Osteocyte (in vitro differentiated cells): ENCODE measurements around the gene GALNT7. TPM values are rescaled to one million over a fixed set of nuclear protein-coding genes. Genes with fewer than 3 reads are reported as not detected.

Experiments
- DNase-seq: peaks from one replicate; pipeline ENCODE4 v3.0.0; 2021; ENCODE audit warnings: mixed read lengths; ENCODE audit not compliant: unreplicated experiment; ENCODE audit errors: extremely low spot score
- H3K27ac Mint-ChIP-seq: one replicate; pipeline ENCODE4 v1.8.0; 2021; ENCODE audit warnings: mild to moderate bottlenecking, mixed read lengths; ENCODE audit not compliant: unreplicated experiment
- H3K27me3 Mint-ChIP-seq: one replicate; pipeline ENCODE4 v1.8.0; 2021; ENCODE audit warnings: mixed read lengths; ENCODE audit not compliant: unreplicated experiment
- H3K36me3 Mint-ChIP-seq: one replicate; pipeline ENCODE4 v1.8.0; 2021; ENCODE audit warnings: mixed read lengths; ENCODE audit not compliant: unreplicated experiment
- H3K4me1 Mint-ChIP-seq: one replicate; pipeline ENCODE4 v1.8.0; 2021; ENCODE audit warnings: mixed read lengths; ENCODE audit not compliant: unreplicated experiment
- H3K4me3 Mint-ChIP-seq: one replicate; pipeline ENCODE4 v1.8.0; 2021; ENCODE audit warnings: mild to moderate bottlenecking, moderate library complexity, mixed read lengths; ENCODE audit not compliant: unreplicated experiment
- H3K9me3 Mint-ChIP-seq: one replicate; pipeline ENCODE4 v1.8.0; 2021; ENCODE audit warnings: mixed read lengths; ENCODE audit not compliant: unreplicated experiment
- total RNA-seq: library from RNA; stranded (reverse); gene quantifications from 2 replicates; pipeline ENCODE4 v1.2.1, GENCODE V29; 2021
- TF ChIP-seq, protein P1 (sequence below): fragments of 200-600 bp; sonication (generic); IDR thresholded peaks from 2 replicates; pipeline ENCODE4 v1.5.0; 2021; ENCODE audit warnings: antibody characterized with exemption, mild to moderate bottlenecking, moderate library complexity

The GALNT7 gene
- total RNA-seq, 1 donor from 2014 or later, result 38.5 TPM

DNA sequence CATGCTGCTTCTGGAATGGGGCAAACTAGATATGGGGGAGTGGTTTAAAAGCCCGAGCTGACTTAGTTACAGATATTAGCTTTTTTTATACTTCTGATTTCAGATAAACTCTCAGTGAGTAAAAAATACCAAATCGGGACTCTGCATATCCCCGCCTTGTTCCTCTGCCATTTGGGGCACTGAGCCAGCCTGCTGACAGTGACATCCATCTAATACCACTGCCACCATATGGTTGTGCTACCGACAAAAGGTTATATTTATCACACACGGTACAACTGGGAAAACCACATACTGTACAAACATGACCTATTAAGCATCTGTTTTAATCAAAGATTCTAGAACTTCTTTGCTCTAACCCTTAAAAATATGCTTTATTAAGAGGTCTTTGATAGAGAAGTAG is 78.7 kb downstream of the GALNT7 start:
- H3K4me1 Mint-ChIP-seq, result peaks cover 32% of the 10 kb centered on the region
- no peaks in the 10 kb centered on the region for H3K9me3 Mint-ChIP-seq
- TF ChIP-seq, protein P1, sequence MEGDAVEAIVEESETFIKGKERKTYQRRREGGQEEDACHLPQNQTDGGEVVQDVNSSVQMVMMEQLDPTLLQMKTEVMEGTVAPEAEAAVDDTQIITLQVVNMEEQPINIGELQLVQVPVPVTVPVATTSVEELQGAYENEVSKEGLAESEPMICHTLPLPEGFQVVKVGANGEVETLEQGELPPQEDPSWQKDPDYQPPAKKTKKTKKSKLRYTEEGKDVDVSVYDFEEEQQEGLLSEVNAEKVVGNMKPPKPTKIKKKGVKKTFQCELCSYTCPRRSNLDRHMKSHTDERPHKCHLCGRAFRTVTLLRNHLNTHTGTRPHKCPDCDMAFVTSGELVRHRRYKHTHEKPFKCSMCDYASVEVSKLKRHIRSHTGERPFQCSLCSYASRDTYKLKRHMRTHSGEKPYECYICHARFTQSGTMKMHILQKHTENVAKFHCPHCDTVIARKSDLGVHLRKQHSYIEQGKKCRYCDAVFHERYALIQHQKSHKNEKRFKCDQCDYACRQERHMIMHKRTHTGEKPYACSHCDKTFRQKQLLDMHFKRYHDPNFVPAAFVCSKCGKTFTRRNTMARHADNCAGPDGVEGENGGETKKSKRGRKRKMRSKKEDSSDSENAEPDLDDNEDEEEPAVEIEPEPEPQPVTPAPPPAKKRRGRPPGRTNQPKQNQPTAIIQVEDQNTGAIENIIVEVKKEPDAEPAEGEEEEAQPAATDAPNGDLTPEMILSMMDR, result no peak
- peaks cover 5% of the 10 kb centered on the region for H3K36me3 Mint-ChIP-seq
- H3K27ac Mint-ChIP-seq, result no peak overlapping the region
- no peak overlapping the region for H3K4me3 Mint-ChIP-seq
- no peaks in the 10 kb centered on the region for H3K27me3 Mint-ChIP-seq
- no peak for DNase-seq

DNA sequence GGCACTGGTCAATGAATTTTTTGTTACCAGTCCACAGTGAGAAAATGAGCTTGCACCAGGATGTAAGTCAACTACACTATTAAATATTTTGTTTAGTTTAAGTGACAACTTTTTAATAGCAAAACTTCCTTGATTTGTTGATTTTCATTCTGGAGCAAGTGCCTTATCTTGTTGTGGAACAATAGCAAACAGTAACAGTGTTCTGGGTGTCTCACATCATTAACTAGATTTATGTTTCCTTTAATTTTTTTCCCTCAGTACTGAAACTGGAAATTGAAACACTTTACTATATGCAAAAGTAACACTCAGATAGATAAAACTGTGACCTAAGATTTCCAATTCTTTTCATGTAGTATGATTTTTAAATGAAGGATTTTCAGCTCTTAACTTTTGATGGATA is 80.1 kb downstream of the GALNT7 start:
- no peak for DNase-seq
- Mint-ChIP-seq H3K4me3 (no peak overlapping the region), H3K4me1 (peaks cover 30% of the 10 kb centered on the region), H3K36me3 (peaks cover 11% of the 10 kb centered on the region), H3K27ac (no peak overlapping the region), H3K27me3 (no peaks in the 10 kb centered on the region), H3K9me3 (peaks cover 4% of the 10 kb centered on the region)
- TF ChIP-seq, protein P1, result no peak

DNA sequence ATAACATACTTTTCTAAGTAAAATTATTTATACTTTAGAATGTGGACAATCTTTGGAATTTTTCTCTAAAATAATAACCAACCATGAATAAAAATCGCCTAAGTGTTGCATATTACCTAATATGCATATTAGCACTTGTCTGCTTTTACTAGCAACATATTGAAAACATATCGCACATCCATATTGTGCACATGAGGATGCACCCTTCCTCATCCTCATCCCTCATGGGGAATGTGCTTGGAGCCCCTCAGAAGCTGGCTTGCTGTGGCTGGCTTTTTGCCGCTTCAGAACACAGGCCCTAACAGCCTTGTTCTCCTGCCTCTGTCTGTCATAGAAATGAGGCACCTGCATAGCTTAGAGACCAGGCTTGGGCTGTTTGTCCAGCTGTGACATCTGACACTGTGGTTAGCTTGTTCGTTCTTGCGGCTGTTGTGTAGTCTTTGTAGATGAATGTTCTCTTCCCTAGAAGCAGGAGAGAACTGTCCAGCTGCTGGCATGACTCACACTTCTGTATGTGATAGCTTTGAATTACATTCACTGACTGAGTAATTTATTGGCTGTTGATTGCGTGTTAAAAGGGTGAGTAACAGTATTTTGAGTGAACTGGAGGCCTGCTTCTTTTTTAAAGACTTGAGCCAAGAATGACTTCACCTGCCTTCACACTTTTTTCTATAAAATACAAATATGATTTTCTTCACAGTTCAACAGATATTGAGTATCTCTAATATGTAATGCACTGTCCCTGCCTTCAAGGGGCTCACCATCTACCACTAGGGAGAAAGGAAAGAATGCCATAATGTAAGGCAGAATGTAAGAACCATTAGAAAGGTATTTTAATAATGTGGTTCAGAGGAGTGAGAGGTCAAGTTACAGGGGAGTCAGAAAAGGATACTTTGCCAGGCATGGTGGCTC is 83.7 kb downstream of the GALNT7 start:
- Mint-ChIP-seq H3K4me3 (no peak overlapping the region), H3K9me3 (peaks cover 4% of the 10 kb centered on the region), H3K4me1 (peaks cover 29% of the 10 kb centered on the region), H3K36me3 (peaks cover 11% of the 10 kb centered on the region), H3K27ac (peak overlapping the region; percentile 92), H3K27me3 (no peaks in the 10 kb centered on the region)
- DNase-seq, result peak; percentile 92
- TF ChIP-seq, protein P1, result no peak

DNA sequence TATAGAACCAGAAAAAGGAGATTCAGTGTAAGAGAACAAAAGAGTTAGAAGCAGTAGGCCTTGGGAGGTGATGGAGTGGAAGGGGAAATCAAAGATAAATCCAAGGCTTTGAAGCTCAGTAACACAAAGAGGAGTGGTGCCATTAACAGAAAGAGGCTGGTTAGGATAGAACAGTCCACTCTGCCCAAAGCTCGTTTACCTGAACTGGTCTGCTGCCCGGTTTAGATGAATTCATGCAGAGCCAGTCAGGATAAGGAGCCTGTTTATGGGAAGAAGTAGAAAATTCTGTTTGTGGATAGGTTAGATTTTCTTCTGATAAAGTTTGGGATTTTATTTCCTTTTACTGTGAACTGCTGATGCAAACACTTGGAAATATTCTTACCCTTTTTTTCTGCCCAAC is 85.0 kb downstream of the GALNT7 start:
- TF ChIP-seq, protein P1, result no peak

DNA sequence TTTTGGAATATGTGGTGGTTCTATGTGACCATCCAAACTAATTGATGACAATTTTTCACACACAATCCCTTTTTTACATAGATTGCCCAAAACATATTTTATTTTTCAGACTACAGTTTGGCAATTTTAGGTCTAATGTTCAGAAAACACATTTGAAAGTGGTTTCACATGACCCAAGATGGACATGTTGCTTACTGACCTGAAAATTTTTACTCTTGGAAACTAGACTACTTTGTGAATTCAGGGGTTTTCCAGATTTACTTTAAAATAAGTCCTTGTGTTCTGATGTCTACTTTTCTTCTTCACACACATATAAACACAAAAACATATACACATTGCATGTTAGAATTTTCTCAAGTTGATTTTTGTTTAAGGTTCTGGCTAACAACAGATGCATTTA is 86.0 kb downstream of the GALNT7 start:
- Mint-ChIP-seq H3K4me1 (peaks cover 35% of the 10 kb centered on the region), H3K27me3 (no peaks in the 10 kb centered on the region), H3K27ac (no peak overlapping the region), H3K36me3 (peaks cover 11% of the 10 kb centered on the region), H3K9me3 (peaks cover 4% of the 10 kb centered on the region), H3K4me3 (no peak overlapping the region)
- DNase-seq, result no peak
- TF ChIP-seq, protein P1, result no peak

More for the DNA sequence above, 85.0 kb downstream of the GALNT7 start:
- Mint-ChIP-seq H3K27ac (peak overlapping the region; percentile 92), H3K4me1 (peaks cover 35% of the 10 kb centered on the region), H3K36me3 (peaks cover 11% of the 10 kb centered on the region), H3K27me3 (no peaks in the 10 kb centered on the region), H3K9me3 (peaks cover 4% of the 10 kb centered on the region), H3K4me3 (no peak overlapping the region)
- no peak for DNase-seq
